Mammary epithelial cell (primary cell): ENCODE results near the gene PTPA.

Experiments used
- EZH2 ChIP-seq: IDR thresholded peaks from 2 replicates; pipeline ENCODE4 v1.6.1; 2012; ENCODE audit warnings: low read length, inconsistent platforms, borderline replicate concordance
- TF ChIP-seq, protein P1 (sequence below), 2 donors: IDR thresholded peaks in 1 of 2; conservative IDR thresholded peaks in 1 of 2; 2 replicates each; pipeline ENCODE4 v1.5.1; 2011 to 2012; ENCODE audit warnings: inconsistent platforms in 2 of 2, low read length in 2 of 2, mild to moderate bottlenecking in 2 of 2, control low read depth in 1 of 2, low read depth in 1 of 2; ENCODE audit not compliant: insufficient read depth in 1 of 2; ENCODE audit errors: extremely low read depth in 1 of 2

DNA sequence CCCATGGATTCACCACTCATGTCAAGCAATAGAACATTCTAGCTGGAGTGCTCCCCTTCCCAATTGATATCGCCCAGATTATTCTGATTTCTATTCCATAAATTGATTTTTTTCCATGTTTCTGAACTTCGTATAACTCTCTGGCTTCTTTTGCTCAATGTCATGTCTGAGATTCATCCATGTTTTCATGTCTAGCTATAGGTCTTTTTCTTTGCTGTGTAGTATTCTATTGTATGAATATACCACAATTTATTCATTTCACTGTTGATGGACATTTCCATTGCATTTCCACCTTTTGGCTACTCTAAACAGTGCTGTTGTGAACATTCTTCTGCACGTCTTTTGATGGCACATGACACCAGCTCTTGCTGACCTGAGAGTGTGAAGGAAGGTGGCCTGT is 19.6 kb downstream of the PTPA start:
- TF ChIP-seq, protein P1, sequence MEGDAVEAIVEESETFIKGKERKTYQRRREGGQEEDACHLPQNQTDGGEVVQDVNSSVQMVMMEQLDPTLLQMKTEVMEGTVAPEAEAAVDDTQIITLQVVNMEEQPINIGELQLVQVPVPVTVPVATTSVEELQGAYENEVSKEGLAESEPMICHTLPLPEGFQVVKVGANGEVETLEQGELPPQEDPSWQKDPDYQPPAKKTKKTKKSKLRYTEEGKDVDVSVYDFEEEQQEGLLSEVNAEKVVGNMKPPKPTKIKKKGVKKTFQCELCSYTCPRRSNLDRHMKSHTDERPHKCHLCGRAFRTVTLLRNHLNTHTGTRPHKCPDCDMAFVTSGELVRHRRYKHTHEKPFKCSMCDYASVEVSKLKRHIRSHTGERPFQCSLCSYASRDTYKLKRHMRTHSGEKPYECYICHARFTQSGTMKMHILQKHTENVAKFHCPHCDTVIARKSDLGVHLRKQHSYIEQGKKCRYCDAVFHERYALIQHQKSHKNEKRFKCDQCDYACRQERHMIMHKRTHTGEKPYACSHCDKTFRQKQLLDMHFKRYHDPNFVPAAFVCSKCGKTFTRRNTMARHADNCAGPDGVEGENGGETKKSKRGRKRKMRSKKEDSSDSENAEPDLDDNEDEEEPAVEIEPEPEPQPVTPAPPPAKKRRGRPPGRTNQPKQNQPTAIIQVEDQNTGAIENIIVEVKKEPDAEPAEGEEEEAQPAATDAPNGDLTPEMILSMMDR (conservative IDR thresholded peaks at IDR 0.05 in 1 of 2, IDR thresholded peaks at IDR 0.05 in 1 of 2; ENCODE audit: extremely low read depth in 1 of 2, insufficient read depth in 1 of 2, low read depth in 1 of 2, low read length in 2 of 2) = no peak
- no peak for TF ChIP-seq EZH2
